Activated CD4-positive, alpha-beta memory T cell treated with anti-CD3 and anti-CD28 coated beads, Interleukin-2, amount 10 ng/mL, durations not matched to agents 7 days and 5 days (primary cell): ENCODE measurements around the gene TXK. TPM values are rescaled to one million over a fixed set of nuclear protein-coding genes. Genes with fewer than 3 reads are reported as not detected.

Experiments used
- CTCF ChIA-PET: fragments of 350-600 bp; sonication (Branson Sonifier 250); formaldehyde crosslinking; loops from one replicate; lab custom pipeline; 2021; ENCODE audit warnings: antibody characterized with exemption, inconsistent platforms; lab: Charles Lee
- POLR2A ChIA-PET: fragments of 350-600 bp; sonication (Branson Sonifier 250); formaldehyde crosslinking; loops from one replicate; lab custom pipeline; 2021; ENCODE audit warnings: antibody characterized with exemption; lab: Charles Lee
- DNase-seq: peaks from one replicate; pipeline ENCODE4 v3.0.0-alpha.2; 2020
- H3K27ac Mint-ChIP-seq: one replicate; pipeline ENCODE4 v1.8.0; 2021; ENCODE audit warnings: mild to moderate bottlenecking, mixed read lengths
- H3K27me3 Mint-ChIP-seq: one replicate; pipeline ENCODE4 v1.8.0; 2021; ENCODE audit warnings: mixed read lengths
- H3K36me3 Mint-ChIP-seq: one replicate; pipeline ENCODE4 v1.8.0; 2021; ENCODE audit warnings: low read depth, mixed read lengths
- H3K4me1 Mint-ChIP-seq: one replicate; pipeline ENCODE4 v1.8.0; 2021; ENCODE audit warnings: mixed read lengths
- H3K4me3 Mint-ChIP-seq: one replicate; pipeline ENCODE4 v1.8.0; 2021; ENCODE audit warnings: mild to moderate bottlenecking, mixed read lengths
- H3K9me3 Mint-ChIP-seq: one replicate; pipeline ENCODE4 v1.8.0; 2021; ENCODE audit warnings: mixed read lengths
- total RNA-seq, 2 experiments: library from RNA; stranded (reverse); gene quantifications; one replicate each; pipeline ENCODE4 v1.2.3, GENCODE V29; 2021

The TXK gene
- total RNA-seq, 2 experiments from 2014 or later, result 15.2 to 18.5 TPM

GRCh38 chr4:48114412-48114811 is 19.6 kb downstream of the TXK start:
- H3K36me3 Mint-ChIP-seq, result peaks cover 22% of the 10 kb centered on the region
- peaks cover 44% of the 10 kb centered on the region for H3K4me1 Mint-ChIP-seq
- POLR2A ChIA-PET, result interaction anchor here (1.1 to 1.6 kb wide), 2 partner anchors 14 to 18 kb away, joined by 3 to 5 read pairs; no protein-coding TSS in a partner anchor
- no peak for DNase-seq
- no peaks in the 10 kb centered on the region for H3K27me3 Mint-ChIP-seq
- no peak overlapping the region for H3K4me3 Mint-ChIP-seq
- H3K9me3 Mint-ChIP-seq, result no peaks in the 10 kb centered on the region
- H3K27ac Mint-ChIP-seq, result no peak overlapping the region
- CTCF ChIA-PET, result no interaction called here

- Mint-ChIP-seq H3K36me3 (peaks cover 20% of the 10 kb centered on the region), H3K27me3 (no peaks in the 10 kb centered on the region), H3K9me3 (no peaks in the 10 kb centered on the region), H3K4me1 (peaks cover 25% of the 10 kb centered on the region), H3K27ac (no peak overlapping the region), H3K4me3 (peak overlapping the region; percentile 26)
- ChIA-PET POLR2A (no interaction called here), CTCF (no interaction called here)
- DNase-seq, result no peak
Observed at GRCh38 chr4:48112017-48112667, 21.9 kb downstream of the TXK start.

- H3K9me3 Mint-ChIP-seq, result no peaks in the 10 kb centered on the region
- H3K36me3 Mint-ChIP-seq, result peaks cover 23% of the 10 kb centered on the region
- POLR2A ChIA-PET, result no interaction called here
- H3K27me3 Mint-ChIP-seq, result no peaks in the 10 kb centered on the region
- H3K4me1 Mint-ChIP-seq, result peaks cover 28% of the 10 kb centered on the region
- CTCF ChIA-PET, result interaction anchor here (1.1 to 3.1 kb wide), 3 partner anchors 13 to 28 kb away, joined by 4 to 18 read pairs (median 11); no protein-coding TSS in a partner anchor
- no peak for DNase-seq
- no peak overlapping the region for H3K27ac Mint-ChIP-seq
- no peak overlapping the region for H3K4me3 Mint-ChIP-seq
Observed at GRCh38 chr4:48110452-48110978, 23.5 kb downstream of the TXK start.

GRCh38 chr4:48109413-48110263 is 24.4 kb downstream of the TXK start:
- Mint-ChIP-seq H3K4me1 (peaks cover 31% of the 10 kb centered on the region), H3K4me3 (no peak overlapping the region), H3K36me3 (peaks cover 25% of the 10 kb centered on the region), H3K27me3 (no peaks in the 10 kb centered on the region), H3K27ac (no peak overlapping the region), H3K9me3 (no peaks in the 10 kb centered on the region)
- DNase-seq, result no peak
- POLR2A ChIA-PET, result interaction anchor here (0.7 kb wide), 1 partner anchor 13 kb away, joined by 3 read pairs; no protein-coding TSS in a partner anchor
- CTCF ChIA-PET, result interaction anchor here (0.7 to 3.1 kb wide), 16 partner anchors 9 to 176 kb away, joined by 3 to 18 read pairs (median 4); no protein-coding TSS in a partner anchor

GRCh38 chr4:48108309-48109073 is 25.6 kb downstream of the TXK start:
- H3K27ac Mint-ChIP-seq, result no peak overlapping the region
- no peaks in the 10 kb centered on the region for H3K27me3 Mint-ChIP-seq
- no peak overlapping the region for H3K4me3 Mint-ChIP-seq
- DNase-seq, result no peak
- no peaks in the 10 kb centered on the region for H3K9me3 Mint-ChIP-seq
- ChIA-PET CTCF (interaction anchor here (0.6 to 3.1 kb wide), 15 partner anchors 9 to 105 kb away, joined by 3 to 18 read pairs (median 4); no protein-coding TSS in a partner anchor), POLR2A (no interaction called here)
- peaks cover 28% of the 10 kb centered on the region for H3K4me1 Mint-ChIP-seq
- H3K36me3 Mint-ChIP-seq, result peaks cover 30% of the 10 kb centered on the region

GRCh38 chr4:48105230-48105629 is 28.8 kb downstream of the TXK start:
- no peak overlapping the region for H3K27ac Mint-ChIP-seq
- H3K36me3 Mint-ChIP-seq, result peaks cover 26% of the 10 kb centered on the region
- no peak overlapping the region for H3K4me3 Mint-ChIP-seq
- DNase-seq, result no peak
- CTCF ChIA-PET, result no interaction called here
- POLR2A ChIA-PET, result no interaction called here
- no peaks in the 10 kb centered on the region for H3K27me3 Mint-ChIP-seq
- H3K9me3 Mint-ChIP-seq, result no peaks in the 10 kb centered on the region
- peaks cover 20% of the 10 kb centered on the region for H3K4me1 Mint-ChIP-seq

GRCh38 chr4:48103483-48104139 is 30.4 kb downstream of the TXK start:
- H3K27me3 Mint-ChIP-seq, result no peaks in the 10 kb centered on the region
- CTCF ChIA-PET, result no interaction called here
- peak overlapping the region; percentile 2 for H3K27ac Mint-ChIP-seq
- H3K36me3 Mint-ChIP-seq, result peaks cover 21% of the 10 kb centered on the region
- no peak for DNase-seq
- POLR2A ChIA-PET, result interaction anchor here (0.9 to 1.4 kb wide), 3 partner anchors 24 to 29 kb away, joined by 3 to 5 read pairs (median 3); no protein-coding TSS in a partner anchor
- peaks cover 17% of the 10 kb centered on the region for H3K4me1 Mint-ChIP-seq
- no peaks in the 10 kb centered on the region for H3K9me3 Mint-ChIP-seq
- no peak overlapping the region for H3K4me3 Mint-ChIP-seq

GRCh38 chr4:48102303-48102702 is 31.7 kb downstream of the TXK start:
- Mint-ChIP-seq H3K27ac (no peak overlapping the region), H3K27me3 (no peaks in the 10 kb centered on the region), H3K4me1 (peaks cover 17% of the 10 kb centered on the region), H3K36me3 (peaks cover 20% of the 10 kb centered on the region), H3K4me3 (no peak overlapping the region), H3K9me3 (no peaks in the 10 kb centered on the region)
- CTCF ChIA-PET, result no interaction called here
- POLR2A ChIA-PET, result no interaction called here
- no peak for DNase-seq

GRCh38 chr4:48100256-48100655 is 33.8 kb downstream of the TXK start:
- H3K27ac Mint-ChIP-seq, result no peak overlapping the region
- peaks cover 11% of the 10 kb centered on the region for H3K4me1 Mint-ChIP-seq
- H3K36me3 Mint-ChIP-seq, result peaks cover 16% of the 10 kb centered on the region
- no peak for DNase-seq
- no peak overlapping the region for H3K4me3 Mint-ChIP-seq
- no peaks in the 10 kb centered on the region for H3K27me3 Mint-ChIP-seq
- H3K9me3 Mint-ChIP-seq, result no peaks in the 10 kb centered on the region
- POLR2A ChIA-PET, result no interaction called here
- CTCF ChIA-PET, result interaction anchor here (1.3 kb wide), 1 partner anchor 9 kb away, joined by 3 read pairs; no protein-coding TSS in a partner anchor

- H3K27ac Mint-ChIP-seq, result no peak overlapping the region
- no peak overlapping the region for H3K4me3 Mint-ChIP-seq
- no peak for DNase-seq
- peaks cover 8% of the 10 kb centered on the region for H3K4me1 Mint-ChIP-seq
- ChIA-PET CTCF (interaction anchor here (1.2 to 1.4 kb wide), 4 partner anchors 12 to 93 kb away, joined by 3 to 6 read pairs (median 4); no protein-coding TSS in a partner anchor), POLR2A (interaction anchor here (1.2 kb wide), 1 partner anchor 14 kb away, joined by 3 read pairs; no protein-coding TSS in a partner anchor)
- peaks cover 21% of the 10 kb centered on the region for H3K36me3 Mint-ChIP-seq
- H3K9me3 Mint-ChIP-seq, result no peaks in the 10 kb centered on the region
- no peaks in the 10 kb centered on the region for H3K27me3 Mint-ChIP-seq
Observed at GRCh38 chr4:48095441-48095840, 38.6 kb downstream of the TXK start.

- H3K36me3 Mint-ChIP-seq, result peaks cover 18% of the 10 kb centered on the region
- H3K4me1 Mint-ChIP-seq, result peaks cover 8% of the 10 kb centered on the region
- no peak overlapping the region for H3K27ac Mint-ChIP-seq
- POLR2A ChIA-PET, result no interaction called here
- DNase-seq, result peak; percentile 26
- no peaks in the 10 kb centered on the region for H3K27me3 Mint-ChIP-seq
- no peak overlapping the region for H3K4me3 Mint-ChIP-seq
- CTCF ChIA-PET, result no interaction called here
- H3K9me3 Mint-ChIP-seq, result no peaks in the 10 kb centered on the region
Observed at GRCh38 chr4:48093991-48094416, 40.0 kb downstream of the TXK start.

GRCh38 chr4:48090621-48091020 is 43.4 kb downstream of the TXK start:
- ChIA-PET POLR2A (no interaction called here), CTCF (interaction anchor here (1.2 to 2.7 kb wide), 2 partner anchors 23 to 57 kb away, joined by 3 to 12 read pairs; no protein-coding TSS in a partner anchor)
- H3K4me1 Mint-ChIP-seq, result peaks cover 8% of the 10 kb centered on the region
- H3K9me3 Mint-ChIP-seq, result no peaks in the 10 kb centered on the region
- no peak overlapping the region for H3K4me3 Mint-ChIP-seq
- no peaks in the 10 kb centered on the region for H3K27me3 Mint-ChIP-seq
- peaks cover 21% of the 10 kb centered on the region for H3K36me3 Mint-ChIP-seq
- no peak overlapping the region for H3K27ac Mint-ChIP-seq
- no peak for DNase-seq
